ENCODE results near the gene PDGFA.

PDGFA gene

GRCh38 chr7:517774-518629, 1.6 kb downstream of the PDGFA start:
- peak overlapping the region; percentile 70 for H3K4me3 ChIP-seq (ENCODE audit: low read depth, low read length)

DNA sequence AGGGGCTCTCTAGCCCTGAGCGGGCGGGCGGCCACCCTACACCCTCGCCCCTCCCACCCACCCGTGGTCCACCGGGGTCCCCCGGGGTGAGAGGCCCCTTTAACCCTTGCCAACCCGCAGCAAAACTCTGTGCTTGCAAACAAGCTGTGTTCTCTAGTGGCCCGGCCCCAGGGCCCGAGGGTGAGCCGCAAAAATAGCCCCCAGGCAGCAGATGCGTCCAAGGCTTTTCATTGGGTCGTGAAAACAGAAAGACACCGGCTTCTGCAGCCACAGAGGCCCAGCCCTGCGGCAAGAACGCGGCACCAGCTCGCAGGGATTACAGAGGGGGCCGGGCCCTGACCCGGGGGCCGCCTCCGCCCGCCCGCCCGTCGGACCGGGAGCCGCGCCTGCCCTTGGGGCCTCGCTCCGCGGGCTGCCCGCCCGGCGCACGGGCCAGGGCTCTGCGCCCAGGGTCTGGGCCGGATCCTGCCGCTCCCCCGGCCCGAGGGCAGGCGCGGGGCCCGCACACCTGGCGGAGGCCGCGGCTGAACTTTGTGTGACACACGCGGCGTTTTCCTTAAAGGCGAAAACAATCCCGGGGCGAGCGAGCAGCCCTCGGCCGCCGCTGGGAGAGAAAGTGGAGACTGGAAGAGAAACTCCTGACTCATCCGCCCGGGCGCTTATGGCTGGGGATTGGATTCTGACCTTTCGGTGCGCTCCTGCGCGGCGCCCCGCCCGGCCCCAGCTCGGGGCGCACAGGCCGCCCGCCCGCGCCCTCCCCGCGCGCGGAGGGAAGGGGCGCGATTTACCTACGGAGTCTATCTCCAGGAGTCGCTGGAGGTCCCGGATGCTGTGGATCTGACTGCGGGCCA, 2.8 kb downstream of the PDGFA start:
- H3K4me3 ChIP-seq (ENCODE audit: low read depth, low read length), result peak overlapping the region; percentile 70

GRCh38 chr7:516216-516605, 3.4 kb downstream of the PDGFA start:
- H3K4me3 ChIP-seq (ENCODE audit: low read depth, low read length), result no peak overlapping the region

DNA sequence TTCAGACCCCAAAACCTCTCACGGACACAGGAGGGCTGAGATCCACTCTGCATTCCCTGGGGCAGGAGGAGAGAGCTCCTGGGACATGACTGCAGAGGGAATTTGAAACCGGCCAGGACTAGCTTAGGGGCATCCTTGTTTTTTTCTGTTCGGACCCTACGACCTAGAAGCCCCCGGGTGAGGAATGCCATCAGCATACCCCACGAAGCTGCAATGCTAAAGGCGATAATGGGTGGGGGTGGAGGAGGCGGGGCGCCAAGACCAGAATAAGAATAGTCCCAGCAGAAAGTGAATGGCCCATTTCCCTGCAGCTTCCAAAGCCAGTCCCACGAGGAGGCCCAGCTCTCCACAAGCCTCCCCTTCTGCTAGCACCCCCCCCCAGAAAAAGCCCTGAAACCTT, 4.0 kb downstream of the PDGFA start:
- H3K4me3 ChIP-seq (ENCODE audit: low read depth, low read length), result no peak overlapping the region

GRCh38 chr7:514651-515598, 4.7 kb downstream of the PDGFA start:
- H3K4me3 ChIP-seq (ENCODE audit: low read depth, low read length), result no peak overlapping the region

DNA sequence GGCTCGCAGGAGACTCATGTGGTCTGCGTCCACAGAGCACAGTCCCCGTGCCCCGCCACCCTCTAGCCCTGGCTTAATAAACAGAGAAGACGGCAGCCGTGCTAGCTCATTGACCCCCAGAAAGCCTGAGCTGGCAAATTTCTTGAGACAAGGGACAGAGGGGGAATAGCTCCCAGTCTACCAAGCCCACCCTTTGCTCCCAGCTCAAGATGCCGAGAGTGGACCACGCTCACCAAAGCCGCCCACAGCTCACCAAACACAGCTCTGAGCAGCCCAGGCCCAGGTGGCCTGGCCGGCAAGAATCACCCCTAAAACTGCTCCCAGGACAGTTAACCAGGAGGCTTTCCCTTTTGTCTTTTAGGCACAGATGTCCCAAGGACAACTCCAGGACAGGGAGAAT, 5.4 kb downstream of the PDGFA start:
- no peak overlapping the region for H3K4me3 ChIP-seq (ENCODE audit: low read depth, low read length)

GRCh38 chr7:513521-514166, 6.0 kb downstream of the PDGFA start:
- no peak overlapping the region for H3K4me3 ChIP-seq (ENCODE audit: low read depth, low read length)

DNA sequence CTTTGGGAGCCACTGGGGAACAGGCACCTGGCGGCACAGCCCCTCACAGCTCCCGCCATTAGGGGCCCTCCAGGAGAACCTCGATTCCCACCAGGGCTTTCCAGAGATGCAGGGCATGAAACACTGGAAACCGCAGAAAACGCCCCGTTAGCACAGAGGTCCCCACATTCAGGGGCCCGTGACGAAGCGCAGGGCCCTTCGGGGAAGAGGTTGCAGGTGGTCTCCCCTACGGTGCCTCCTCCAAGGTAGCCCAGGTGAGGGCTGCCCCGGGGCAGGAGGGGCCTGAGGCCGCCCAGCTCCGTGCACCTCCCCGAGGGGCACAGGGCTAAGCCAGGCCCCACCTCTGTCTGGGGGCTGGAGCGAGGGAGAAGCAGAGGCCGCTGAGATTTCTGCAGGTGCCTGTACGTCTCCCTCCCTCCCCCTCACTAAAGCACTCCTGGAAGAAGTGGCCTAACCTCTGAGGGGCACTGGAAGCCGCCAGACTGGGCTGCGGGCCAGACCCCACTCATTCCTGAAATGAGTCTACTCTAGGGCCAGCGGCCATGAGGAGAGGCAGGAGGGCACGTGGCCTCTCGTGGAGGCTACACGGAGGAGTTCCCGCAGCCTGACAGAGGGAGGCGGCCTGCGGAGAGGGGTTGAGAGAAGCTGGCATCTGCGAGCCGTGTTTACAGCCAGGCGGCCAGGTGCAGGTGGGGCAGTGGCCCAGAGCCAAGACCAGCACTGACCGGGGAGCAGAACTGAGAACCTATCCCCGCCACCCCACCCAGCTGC, 6.9 kb downstream of the PDGFA start:
- no peak overlapping the region for H3K4me3 ChIP-seq (ENCODE audit: low read depth, low read length)

GRCh38 chr7:512146-512510, 7.5 kb downstream of the PDGFA start:
- H3K4me3 ChIP-seq (ENCODE audit: low read depth, low read length), result no peak overlapping the region

DNA sequence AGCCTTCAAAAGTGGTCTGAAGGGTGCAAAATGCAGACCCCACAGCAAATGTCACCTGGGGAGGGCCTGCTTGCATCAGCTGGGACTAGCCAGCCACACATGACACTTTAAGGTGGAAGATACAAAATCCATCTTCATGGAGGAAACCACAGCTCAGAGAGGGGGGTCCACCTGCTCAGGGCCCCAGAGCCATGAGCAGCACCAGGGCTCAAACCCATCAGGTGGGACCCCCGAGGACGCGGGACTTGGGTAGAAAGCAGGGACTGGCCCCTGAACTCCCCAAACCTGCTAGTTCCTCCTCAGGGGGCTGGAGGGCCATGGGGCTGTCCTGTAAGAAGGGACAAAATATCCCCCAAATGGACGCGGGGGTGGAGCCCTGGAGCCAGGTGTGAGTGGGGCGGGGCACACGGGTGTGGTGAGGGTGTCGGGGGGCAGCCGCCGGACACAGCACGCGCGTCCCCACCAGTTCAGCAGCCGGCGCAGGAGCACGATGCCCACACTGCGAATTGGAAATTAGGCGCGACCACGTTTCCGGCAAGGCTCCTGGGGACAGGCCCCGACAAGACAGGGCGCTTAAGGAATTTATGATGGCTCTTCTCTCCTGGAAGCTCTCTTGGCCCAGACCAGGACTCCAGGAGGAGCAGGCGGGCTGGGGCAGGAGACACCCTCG, 8.0 kb downstream of the PDGFA start:
- no peak overlapping the region for H3K4me3 ChIP-seq (ENCODE audit: low read depth, low read length)

DNA sequence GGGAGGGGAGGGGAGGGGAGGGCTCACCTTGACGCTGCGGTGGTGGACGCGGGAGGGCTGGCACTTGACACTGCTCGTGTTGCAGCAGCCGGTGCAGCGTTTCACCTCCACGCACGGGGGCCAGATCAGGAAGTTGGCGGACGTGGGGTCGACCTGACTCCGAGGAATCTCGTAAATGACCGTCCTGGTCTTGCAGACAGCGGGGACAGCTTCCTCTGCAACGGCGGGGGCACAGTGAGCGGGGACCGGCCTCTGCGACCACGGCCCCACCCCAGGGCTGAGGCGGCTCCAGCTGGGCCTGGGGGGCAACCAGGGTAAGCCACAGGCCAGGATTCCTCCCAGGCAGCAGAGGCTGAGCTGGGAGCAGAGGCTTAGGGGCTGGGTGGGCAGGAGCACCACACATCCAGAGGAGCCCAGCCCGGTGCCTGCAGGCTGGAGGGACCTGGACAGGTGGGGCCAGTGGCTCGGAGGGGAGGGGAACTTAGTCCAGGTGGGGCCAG, 8.8 kb downstream of the PDGFA start:
- H3K4me3 ChIP-seq (ENCODE audit: low read depth, low read length), result no peak overlapping the region

- no peak overlapping the region for H3K4me3 ChIP-seq (ENCODE audit: low read depth, low read length)
Measured at GRCh38 chr7:510131-510481, 9.5 kb downstream of the PDGFA start.

DNA sequence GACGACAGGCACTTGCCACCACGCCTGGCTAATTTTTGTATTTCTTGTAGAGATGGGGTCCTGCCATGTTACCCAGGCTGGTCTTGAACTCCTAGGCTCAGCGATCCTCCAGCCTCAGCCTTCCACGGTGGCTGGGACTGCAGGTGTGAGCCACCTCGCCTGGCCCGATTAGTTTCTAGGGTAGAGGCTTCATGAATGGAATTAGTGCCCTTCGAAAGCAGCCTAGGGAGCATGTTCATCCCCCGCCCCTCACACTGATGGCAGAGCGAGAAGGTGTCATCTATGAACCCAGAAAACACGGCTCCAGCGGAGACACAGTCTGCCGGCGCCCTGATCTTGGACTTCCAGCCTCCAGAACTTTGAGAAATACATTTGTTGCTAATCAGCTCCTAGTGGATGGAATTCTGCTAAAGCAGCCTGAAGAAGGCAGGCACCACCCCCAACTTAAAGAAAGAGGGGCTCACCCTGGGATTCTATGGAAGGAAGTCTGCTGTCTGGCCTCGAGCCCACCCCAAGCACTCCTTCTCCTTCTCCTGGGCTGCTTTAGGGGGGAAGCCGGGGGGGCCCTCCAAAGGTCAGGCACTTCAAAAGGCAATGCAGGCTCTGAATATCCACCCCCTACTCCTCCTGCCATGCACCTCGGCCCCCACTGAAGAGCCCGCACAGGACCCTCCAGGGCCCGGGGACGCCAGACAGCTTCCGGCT, 10.1 kb downstream of the PDGFA start:
- H3K4me3 ChIP-seq (ENCODE audit: low read depth, low read length), result no peak overlapping the region

- H3K4me3 ChIP-seq (ENCODE audit: low read depth, low read length), result no peak overlapping the region
Measured at GRCh38 chr7:508461-509170, 11.0 kb downstream of the PDGFA start.

DNA sequence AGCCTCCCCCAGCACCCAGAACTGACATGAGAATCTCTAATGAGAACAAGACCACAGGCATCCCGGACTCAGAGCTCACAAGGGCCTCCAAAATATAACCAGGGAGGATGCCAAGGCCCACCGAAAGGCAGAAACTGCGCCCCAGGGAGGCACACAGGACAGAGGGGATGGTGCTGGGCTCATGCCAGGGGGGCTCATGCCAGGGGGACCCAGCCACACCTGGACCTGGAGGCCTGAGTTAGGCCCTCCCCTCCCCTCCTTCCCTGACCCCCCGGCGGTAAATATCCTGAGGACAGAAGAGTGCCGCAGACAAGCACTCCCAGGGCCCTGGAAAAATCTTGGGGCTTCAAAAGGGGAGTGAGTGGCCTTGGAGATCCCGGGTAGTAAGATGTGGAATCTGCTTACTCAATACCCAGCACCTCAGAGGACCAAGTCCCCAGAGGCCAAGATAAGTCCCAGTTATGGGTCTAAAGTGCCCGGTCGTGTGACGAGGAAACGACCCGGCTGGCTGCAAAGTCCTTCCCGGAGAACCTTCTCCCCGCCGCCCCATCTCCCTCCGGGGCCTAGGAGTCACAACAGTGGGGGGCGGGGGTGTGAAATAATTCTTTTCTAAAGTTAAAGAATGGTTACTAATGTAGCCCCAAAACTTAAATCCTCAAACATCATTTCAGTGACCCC, 11.9 kb downstream of the PDGFA start:
- no peak overlapping the region for H3K4me3 ChIP-seq (ENCODE audit: low read depth, low read length)

DNA sequence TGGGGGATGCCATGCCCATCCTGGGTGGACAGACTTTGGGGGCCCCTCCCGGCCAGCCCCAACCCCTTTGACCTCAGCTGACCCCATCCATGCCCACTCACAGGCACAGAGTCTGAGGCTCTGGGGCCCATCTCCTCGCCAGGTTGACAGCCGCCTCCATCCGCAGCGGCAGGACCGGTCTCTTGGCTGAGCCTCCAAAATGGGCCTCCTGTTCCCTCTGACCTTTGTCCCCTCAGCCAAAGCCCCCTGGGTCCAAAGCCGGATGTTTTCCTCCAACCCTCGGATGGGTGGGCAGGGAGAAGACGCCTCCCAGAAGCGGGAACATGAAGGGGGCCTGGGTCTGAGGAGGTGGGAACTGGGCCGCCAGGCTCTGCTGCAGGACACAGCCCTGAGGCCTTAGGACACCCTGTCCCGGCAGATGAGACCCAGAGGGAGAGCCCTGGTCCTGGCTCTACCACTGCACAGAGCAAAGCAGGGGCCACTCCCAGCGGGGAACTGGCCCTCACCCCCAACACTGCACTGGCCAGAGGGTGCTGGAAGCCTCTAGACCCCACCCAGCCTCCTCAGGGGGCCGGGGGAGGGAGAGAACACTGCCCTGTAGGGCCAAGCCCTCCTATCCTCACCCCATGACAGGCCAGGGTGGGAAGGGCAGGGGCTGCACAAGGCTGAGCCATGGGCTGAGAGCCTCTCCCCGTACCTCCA, 12.6 kb downstream of the PDGFA start:
- H3K4me3 ChIP-seq (ENCODE audit: low read depth, low read length), result no peak overlapping the region

GRCh38 chr7:506391-506831, 13.2 kb downstream of the PDGFA start:
- H3K4me3 ChIP-seq (ENCODE audit: low read depth, low read length), result no peak overlapping the region
